Stimulated activated naive B cell treated with anti-CD40 and anti-IgM and Interleukin-4, amounts not matched to agents 10 μg/mL and 1 μg/mL and 100 μg/mL, for 72 hours (primary cell): ENCODE data around the gene NCKAP5L.
"Not testable (repeated sequence)": the region's sequence is repeated elsewhere in the genome, so short reads cannot be mapped to it uniquely, and the experiment has no call there.

Experiments used
- ATAC-seq, 2 donors: fragments of 150-1000 bp; cut with Tn5 transposase; replicated peaks; 2 replicates each; pipeline ENCODE4 v1.10.0; 2021; ENCODE audit warnings: moderate library complexity in 1 of 2
- DNase-seq: peaks from one replicate; pipeline ENCODE4 v3.0.0; 2021
- H3K27ac Mint-ChIP-seq: one replicate; pipeline ENCODE4 v1.8.0; 2022; ENCODE audit warnings: mild to moderate bottlenecking, mixed read lengths
- H3K27me3 Mint-ChIP-seq, 2 donors: one replicate each; pipeline ENCODE4 v1.8.0; 2022; ENCODE audit warnings: mixed read lengths in 2 of 2
- H3K36me3 Mint-ChIP-seq, 2 donors: one replicate each; pipeline ENCODE4 v1.8.0; 2022; ENCODE audit warnings: mixed read lengths in 2 of 2, mild to moderate bottlenecking in 1 of 2
- H3K4me1 Mint-ChIP-seq, 2 donors: one replicate each; pipeline ENCODE4 v1.8.0; 2022; ENCODE audit warnings: mixed read lengths in 2 of 2, mild to moderate bottlenecking in 1 of 2
- H3K4me3 Mint-ChIP-seq, 2 donors: one replicate each; pipeline ENCODE4 v1.8.0; 2022; ENCODE audit warnings: mild to moderate bottlenecking in 2 of 2, mixed read lengths in 2 of 2, moderate library complexity in 1 of 2
- H3K9me3 Mint-ChIP-seq, 2 donors: one replicate each; pipeline ENCODE4 v1.8.0; 2022; ENCODE audit warnings: mixed read lengths in 2 of 2, mild to moderate bottlenecking in 1 of 2

NCKAP5L gene

GRCh38 chr12:49794811-49795653 is 33.2 kb downstream of the NCKAP5L start:
- Mint-ChIP-seq H3K36me3 (peaks cover 21 to 33% of the 10 kb centered on the region in 2 donors), H3K9me3 (no peaks in the 10 kb centered on the region), H3K27ac (peak overlapping the region; percentile 43), H3K27me3 (no peaks in the 10 kb centered on the region), H3K4me1 (no peaks in the 10 kb centered on the region), H3K4me3 (no peak overlapping the region)
- DNase-seq, result no peak
- ATAC-seq, result no peak

- Mint-ChIP-seq H3K9me3 (no peaks in the 10 kb centered on the region), H3K4me3 (no peak overlapping the region), H3K27ac (no peak overlapping the region), H3K27me3 (no peaks in the 10 kb centered on the region), H3K36me3 (peaks cover 17 to 27% of the 10 kb centered on the region in 2 donors), H3K4me1 (no peaks in the 10 kb centered on the region)
- ATAC-seq, result no peak
- no peak for DNase-seq
Measured at GRCh38 chr12:49794021-49794420, 34.2 kb downstream of the NCKAP5L start.

- DNase-seq (no peak), ATAC-seq (no peak)
- no peaks in the 10 kb centered on the region for H3K4me1 Mint-ChIP-seq
- H3K4me3 Mint-ChIP-seq, result no peak overlapping the region
- H3K9me3 Mint-ChIP-seq, result no peaks in the 10 kb centered on the region
- H3K36me3 Mint-ChIP-seq, result peaks cover 16 to 25% of the 10 kb centered on the region in 2 donors
- H3K27me3 Mint-ChIP-seq, result no peaks in the 10 kb centered on the region
- no peak overlapping the region for H3K27ac Mint-ChIP-seq
Measured at GRCh38 chr12:49793620-49794019, 34.6 kb downstream of the NCKAP5L start.

- no peak for ATAC-seq
- H3K4me3 Mint-ChIP-seq, result no peak overlapping the region
- H3K4me1 Mint-ChIP-seq, result peaks cover 0 to 3% of the 10 kb centered on the region in 2 donors
- peaks cover 16 to 25% of the 10 kb centered on the region in 2 donors for H3K36me3 Mint-ChIP-seq
- no peaks in the 10 kb centered on the region for H3K9me3 Mint-ChIP-seq
- no peak for DNase-seq
- H3K27ac Mint-ChIP-seq, result no peak overlapping the region
- no peaks in the 10 kb centered on the region for H3K27me3 Mint-ChIP-seq
Measured at GRCh38 chr12:49792976-49793580, 35.1 kb downstream of the NCKAP5L start.

- no peak for ATAC-seq
- H3K9me3 Mint-ChIP-seq, result peaks cover 0 to 3% of the 10 kb centered on the region in 2 donors
Measured at GRCh38 chr12:49792181-49792970, 35.8 kb downstream of the NCKAP5L start.

GRCh38 chr12:49791700-49792099 is 36.5 kb downstream of the NCKAP5L start:
- H3K27ac Mint-ChIP-seq, result no peak overlapping the region
- H3K4me1 Mint-ChIP-seq, result peaks cover 0 to 9% of the 10 kb centered on the region in 2 donors
- H3K9me3 Mint-ChIP-seq, result peaks cover 0 to 3% of the 10 kb centered on the region in 2 donors
- no peak for DNase-seq
- no peak overlapping the region for H3K4me3 Mint-ChIP-seq
- no peaks in the 10 kb centered on the region for H3K27me3 Mint-ChIP-seq
- ATAC-seq, result no peak
- peaks cover 16 to 21% of the 10 kb centered on the region in 2 donors for H3K36me3 Mint-ChIP-seq

More at GRCh38 chr12:49792181-49792970, 35.8 kb downstream of the NCKAP5L start:
- no peak overlapping the region for H3K27ac Mint-ChIP-seq
- H3K4me1 Mint-ChIP-seq, result peaks cover 0 to 9% of the 10 kb centered on the region in 2 donors
- DNase-seq, result no peak
- H3K4me3 Mint-ChIP-seq, result no peak overlapping the region
- no peaks in the 10 kb centered on the region for H3K27me3 Mint-ChIP-seq
- H3K36me3 Mint-ChIP-seq, result peaks cover 20 to 21% of the 10 kb centered on the region in 2 donors

GRCh38 chr12:49790741-49791555 is 37.3 kb downstream of the NCKAP5L start:
- Mint-ChIP-seq H3K4me1 (peaks cover 0 to 9% of the 10 kb centered on the region in 2 donors), H3K27me3 (no peaks in the 10 kb centered on the region), H3K9me3 (peaks cover 0 to 3% of the 10 kb centered on the region in 2 donors), H3K27ac (peak overlapping the region; percentile 51), H3K36me3 (peaks cover 12 to 18% of the 10 kb centered on the region in 2 donors), H3K4me3 (no peak overlapping the region)
- no peak for DNase-seq
- no peak for ATAC-seq

- ATAC-seq (no peak), DNase-seq (no peak)
- H3K36me3 Mint-ChIP-seq, result peaks cover 8 to 14% of the 10 kb centered on the region in 2 donors
- no peak overlapping the region for H3K27ac Mint-ChIP-seq
- peaks cover 0 to 3% of the 10 kb centered on the region in 2 donors for H3K9me3 Mint-ChIP-seq
- no peaks in the 10 kb centered on the region for H3K27me3 Mint-ChIP-seq
- peaks cover 0 to 9% of the 10 kb centered on the region in 2 donors for H3K4me1 Mint-ChIP-seq
- H3K4me3 Mint-ChIP-seq, result no peak overlapping the region
Measured at GRCh38 chr12:49789992-49790391, 38.2 kb downstream of the NCKAP5L start.

- Mint-ChIP-seq H3K27ac (no peak overlapping the region), H3K9me3 (peaks cover 0 to 3% of the 10 kb centered on the region in 2 donors), H3K4me1 (peaks cover 3 to 16% of the 10 kb centered on the region in 2 donors), H3K27me3 (peaks cover 11 to 12% of the 10 kb centered on the region in 2 donors), H3K4me3 (no peak overlapping the region), H3K36me3 (peaks cover 6 to 12% of the 10 kb centered on the region in 2 donors)
- DNase-seq (no peak), ATAC-seq (no peak)
Measured at GRCh38 chr12:49787672-49788071, 40.5 kb downstream of the NCKAP5L start.

- Mint-ChIP-seq H3K4me3 (no peak overlapping the region), H3K27me3 (peaks cover 20 to 32% of the 10 kb centered on the region in 2 donors), H3K9me3 (peaks cover 3 to 6% of the 10 kb centered on the region in 2 donors), H3K4me1 (peaks cover 3 to 16% of the 10 kb centered on the region in 2 donors), H3K27ac (no peak overlapping the region), H3K36me3 (peaks cover 5 to 7% of the 10 kb centered on the region in 2 donors)
- DNase-seq (no peak), ATAC-seq (no peak)
Measured at GRCh38 chr12:49784756-49785409, 43.3 kb downstream of the NCKAP5L start.

- H3K36me3 Mint-ChIP-seq, result peaks cover 5 to 7% of the 10 kb centered on the region in 2 donors
- H3K4me3 Mint-ChIP-seq, result no peak overlapping the region
- peaks cover 3 to 6% of the 10 kb centered on the region in 2 donors for H3K9me3 Mint-ChIP-seq
- no peak for DNase-seq
- peaks cover 28 to 38% of the 10 kb centered on the region in 2 donors for H3K27me3 Mint-ChIP-seq
- peak; percentile 81 to 88 for ATAC-seq
- peaks cover 3 to 16% of the 10 kb centered on the region in 2 donors for H3K4me1 Mint-ChIP-seq
- no peak overlapping the region for H3K27ac Mint-ChIP-seq
Measured at GRCh38 chr12:49783917-49784676, 44.1 kb downstream of the NCKAP5L start.

GRCh38 chr12:49780914-49781313 is 47.3 kb downstream of the NCKAP5L start:
- ATAC-seq, H3K36me3 Mint-ChIP-seq, H3K9me3 Mint-ChIP-seq, DNase-seq, H3K4me3 Mint-ChIP-seq, H3K27ac Mint-ChIP-seq: not testable (repeated sequence)
- Mint-ChIP-seq H3K27me3 (peaks cover 36 to 50% of the 10 kb centered on the region in 2 donors), H3K4me1 (peaks cover 17 to 30% of the 10 kb centered on the region in 2 donors)
